CD4-positive, alpha-beta T cell (primary cell): ENCODE results near the gene PRKCA. TPM values are rescaled to one million over a fixed set of nuclear protein-coding genes. Genes with fewer than 3 reads are reported as not detected.

Experiments used
- ATAC-seq: fragments of 200-7000 bp; cut with Tn5 transposase; one replicate; pipeline ENCODE4 v1.10.0; 2022; ENCODE audit warnings: mild to moderate bottlenecking; ENCODE audit not compliant: poor library complexity
- CTCF ChIA-PET: fragments of 350-600 bp; sonication (Branson Sonifier 250); formaldehyde crosslinking; loops from one replicate; lab custom pipeline; 2021; ENCODE audit warnings: antibody characterized with exemption, inconsistent platforms; lab: Charles Lee
- POLR2A ChIA-PET: fragments of 350-600 bp; sonication (Branson Sonifier 250); formaldehyde crosslinking; loops from one replicate; lab custom pipeline; 2021; ENCODE audit warnings: antibody characterized with exemption, inconsistent platforms; lab: Charles Lee
- DNase-seq, 14 experiments: peaks; one replicate each; pipeline ENCODE4 v3.0.0-alpha.2; 2013 to 2020; ENCODE audit warnings: mixed read lengths in 2 of 14
- H3K27ac ChIP-seq, 2 donors: one replicate each; pipeline versions ENCODE4 v1.5.1 to v1.7.0; 2013; ENCODE audit warnings: low read length in 2 of 2, low read depth in 1 of 2, mild to moderate bottlenecking in 1 of 2
- H3K27me3 ChIP-seq, 2 experiments: 1 replicate in 1 of 2; 2 replicates in 1 of 2; pipeline versions ENCODE4 v1.6.1 to v1.7.0; 2013; ENCODE audit warnings: low read length in 2 of 2, control low read depth in 1 of 2, mild to moderate bottlenecking in 1 of 2, moderate library complexity in 1 of 2; ENCODE audit not compliant: insufficient read depth in 2 of 2, control insufficient read depth in 1 of 2
- H3K36me3 ChIP-seq: one replicate; pipeline ENCODE4 v1.6.1; 2013; ENCODE audit warnings: low read length, control low read depth; ENCODE audit not compliant: insufficient read depth
- H3K4me1 ChIP-seq: one replicate; pipeline ENCODE4 v1.6.1; 2013; ENCODE audit warnings: low read length, control low read depth; ENCODE audit not compliant: insufficient read depth
- H3K4me3 ChIP-seq: one replicate; pipeline ENCODE4 v1.5.1; 2013; ENCODE audit warnings: mild to moderate bottlenecking, low read length, moderate library complexity
- H3K9me3 ChIP-seq, 2 experiments: 1 replicate in 1 of 2; 2 replicates in 1 of 2; pipeline versions ENCODE4 v1.6.1 to v1.7.0; 2013; ENCODE audit warnings: low read length in 2 of 2, mild to moderate bottlenecking in 2 of 2, control low read depth in 1 of 2, moderate library complexity in 1 of 2; ENCODE audit not compliant: control insufficient read depth in 1 of 2, insufficient read depth in 1 of 2
- H3K27ac Mint-ChIP-seq: one replicate; pipeline ENCODE4 v1.8.0; 2020; ENCODE audit warnings: mixed read lengths
- H3K27me3 Mint-ChIP-seq: one replicate; pipeline ENCODE4 v1.8.0; 2021; ENCODE audit warnings: mixed read lengths
- H3K36me3 Mint-ChIP-seq: one replicate; pipeline ENCODE4 v1.8.0; 2021; ENCODE audit warnings: low read depth, mixed read lengths
- H3K4me1 Mint-ChIP-seq: one replicate; pipeline ENCODE4 v1.8.0; 2021; ENCODE audit warnings: low read depth, mixed read lengths
- H3K4me3 Mint-ChIP-seq: one replicate; pipeline ENCODE4 v1.8.0; 2020; ENCODE audit warnings: mild to moderate bottlenecking, mixed read lengths
- H3K9me3 Mint-ChIP-seq: one replicate; pipeline ENCODE4 v1.8.0; 2020; ENCODE audit warnings: mixed read lengths
- CTCF ChIP-seq: fragments of 200-600 bp; IDR thresholded peaks from one replicate; pipeline ENCODE4 v1.8.0; 2022; ENCODE audit warnings: antibody characterized with exemption, mild to moderate bottlenecking
- intact Hi-C, 2 experiments: fragments of 100-400 bp; cut with DNase I in 1 of 2; cut with micrococcal nuclease in 1 of 2; formaldehyde crosslinking; loops; one replicate each; pipeline versions ENCODE4 v1.15.1 to v1.9.0; 2023 to 2025; cut with DNase I, micrococcal nuclease
- total RNA-seq, 174 experiments: library from RNA in 2 of 174; stranded (reverse) in 2 of 174; gene quantifications; one replicate each; pipeline ENCODE4 v1.2.3 and lab custom pipeline; 2021 to 2026

Gene PRKCA
- total RNA-seq, 2 experiments from 2014 or later, result 84.8 to 88.6 TPM

DNA sequence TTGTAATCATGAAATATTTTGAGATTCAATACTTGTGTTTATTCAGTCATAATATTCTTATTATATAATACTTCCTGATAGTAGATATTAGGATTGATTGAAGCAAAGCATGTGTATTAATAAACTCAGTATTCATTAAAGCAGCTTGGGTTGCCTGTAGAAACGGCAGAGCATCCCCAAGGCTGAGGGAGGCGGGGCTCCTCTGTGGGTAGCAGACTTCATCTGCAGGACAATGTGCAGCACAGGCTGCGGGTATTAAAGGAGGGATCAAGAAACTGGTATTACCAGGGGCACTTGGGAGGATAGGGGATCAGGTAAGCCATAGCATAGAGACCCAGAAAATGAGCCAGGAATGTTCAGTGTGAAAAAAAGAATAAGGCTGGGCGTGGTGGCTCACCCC, 213.6 kb downstream of the PRKCA start:
- no peak for TF ChIP-seq CTCF
- Histone ChIP-seq H3K4me3 (no peak overlapping the region), H3K27me3 (no peaks in the 10 kb centered on the region), H3K9me3 (no peaks in the 10 kb centered on the region), H3K27ac (no peak overlapping the region), H3K4me1 (peaks cover 2% of the 10 kb centered on the region), H3K36me3 (peaks cover 8% of the 10 kb centered on the region)
- H3K27ac Mint-ChIP-seq, result no peak overlapping the region
- intact Hi-C loops, result no loop called here
- ChIA-PET CTCF (no interaction called here), POLR2A (no interaction called here)
- H3K4me3 Mint-ChIP-seq, result no peak overlapping the region
- H3K36me3 Mint-ChIP-seq, result peaks cover 46% of the 10 kb centered on the region
- DNase-seq (no peak), ATAC-seq (no peak)
- H3K9me3 Mint-ChIP-seq, result no peaks in the 10 kb centered on the region
- H3K4me1 Mint-ChIP-seq, result peaks cover 56% of the 10 kb centered on the region
- H3K27me3 Mint-ChIP-seq, result no peaks in the 10 kb centered on the region

GRCh38 chr17:66517336-66518009, 215.1 kb downstream of the PRKCA start:
- Histone ChIP-seq H3K4me1 (peaks cover 5% of the 10 kb centered on the region), H3K36me3 (peaks cover 8% of the 10 kb centered on the region), H3K27me3 (no peaks in the 10 kb centered on the region), H3K4me3 (no peak overlapping the region), H3K27ac (no peak overlapping the region), H3K9me3 (no peaks in the 10 kb centered on the region)
- no peak for ATAC-seq
- peaks cover 51% of the 10 kb centered on the region for H3K36me3 Mint-ChIP-seq
- no peaks in the 10 kb centered on the region for H3K9me3 Mint-ChIP-seq
- H3K27ac Mint-ChIP-seq, result peak overlapping the region; percentile 33
- H3K4me1 Mint-ChIP-seq, result peaks cover 53% of the 10 kb centered on the region
- intact Hi-C loops, result no loop called here
- H3K27me3 Mint-ChIP-seq, result no peaks in the 10 kb centered on the region
- TF ChIP-seq CTCF, result no peak
- no peak for DNase-seq
- ChIA-PET POLR2A (no interaction called here), CTCF (no interaction called here)
- H3K4me3 Mint-ChIP-seq, result no peak overlapping the region

DNA sequence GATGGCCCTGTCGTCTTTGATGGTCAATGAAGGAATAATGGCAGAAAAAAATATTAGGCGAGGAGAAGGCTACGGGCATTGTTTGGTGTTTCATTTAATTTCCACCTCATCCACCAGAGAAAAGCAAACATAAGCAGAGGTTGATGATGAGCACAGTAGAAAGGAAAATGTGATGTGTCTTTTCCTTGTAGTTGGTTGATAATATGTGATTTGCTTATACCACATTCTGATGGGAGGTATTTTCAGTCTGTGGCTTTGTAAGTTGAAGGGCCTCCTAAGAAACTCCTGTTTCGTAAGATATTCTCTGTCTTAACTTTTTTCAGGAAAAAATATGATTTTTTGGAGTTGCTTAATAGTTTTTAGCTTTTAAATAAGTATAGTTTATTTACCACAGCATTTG, 215.7 kb downstream of the PRKCA start:
- H3K27me3 Mint-ChIP-seq, result no peaks in the 10 kb centered on the region
- DNase-seq (no peak), ATAC-seq (no peak)
- H3K9me3 ChIP-seq, result no peaks in the 10 kb centered on the region
- H3K4me3 Mint-ChIP-seq, result no peak overlapping the region
- peaks cover 5% of the 10 kb centered on the region for H3K4me1 ChIP-seq
- no peak overlapping the region for H3K27ac ChIP-seq
- POLR2A ChIA-PET, result no interaction called here
- H3K36me3 ChIP-seq, result peaks cover 8% of the 10 kb centered on the region
- peaks cover 57% of the 10 kb centered on the region for H3K4me1 Mint-ChIP-seq
- CTCF ChIA-PET, result no interaction called here
- TF ChIP-seq CTCF, result no peak
- H3K4me3 ChIP-seq, result no peak overlapping the region
- intact Hi-C loops, result no loop called here
- H3K9me3 Mint-ChIP-seq, result no peaks in the 10 kb centered on the region
- H3K36me3 Mint-ChIP-seq, result peaks cover 58% of the 10 kb centered on the region
- H3K27ac Mint-ChIP-seq, result no peak overlapping the region
- no peaks in the 10 kb centered on the region for H3K27me3 ChIP-seq
